Testis (tissue), 5 donors: ENCODE measurements around the gene DGCR6L. TPM values are rescaled to one million over a fixed set of nuclear protein-coding genes. Genes with fewer than 3 reads are reported as not detected.
"Not testable (repeated sequence)": the region's sequence is repeated elsewhere in the genome, so short reads cannot be mapped to it uniquely, and the experiment has no call there.

Experiments used
- DNase-seq: peaks from one replicate; pipeline ENCODE4 v3.0.0-alpha.2; 2019
- H3K27ac ChIP-seq, 2 donors: fragments of 200-600 bp; sonication (generic); one replicate each; pipeline ENCODE4 v1.5.1; 2019
- H3K27me3 ChIP-seq: fragments of 200-600 bp; sonication (generic); one replicate; pipeline ENCODE4 v1.5.1; 2019
- H3K36me3 ChIP-seq: fragments of 200-600 bp; sonication (generic); one replicate; pipeline ENCODE4 v1.5.1; 2017; ENCODE audit warnings: low read depth; ENCODE audit errors: missing control alignments
- H3K4me1 ChIP-seq: fragments of 200-600 bp; sonication (generic); one replicate; pipeline ENCODE4 v1.5.1; 2019
- H3K4me3 ChIP-seq, 2 donors: fragments of 200-600 bp; sonication (generic); one replicate each; pipeline ENCODE4 v1.5.1; 2017 to 2019
- H3K9me3 ChIP-seq: fragments of 200-600 bp; sonication (generic); one replicate; pipeline ENCODE4 v1.5.1; 2017
- CTCF ChIP-seq, 3 experiments: fragments of 450-650 bp in 2 of 3; fragments of 200-600 bp in 1 of 3; sonication (generic) in 1 of 3; IDR thresholded peaks; one replicate each; pipeline ENCODE4 v1.5.1; 2016 to 2019; ENCODE audit warnings: antibody characterized with exemption in 3 of 3, mild to moderate bottlenecking in 2 of 3, moderate library complexity in 1 of 3
- POLR2A ChIP-seq: fragments of 450-650 bp; IDR thresholded peaks from one replicate; pipeline ENCODE4 v1.6.1; 2017; ENCODE audit warnings: antibody characterized with exemption, mild to moderate bottlenecking, moderate library complexity
- WGBS, 2 donors: methylation state at CpG; one replicate each; pipeline ENCODE4 v1.1.5; 2018; 5-methylcytosine and 5-hydroxymethylcytosine counted together
- intact Hi-C: fragments of 100-400 bp; cut with DNase I; formaldehyde crosslinking; loops from one replicate; pipeline ENCODE4 v1.15.1; 2023; ENCODE audit warnings: low total_unique reads
- long read RNA-seq, 2 donors: transcript quantifications; one replicate each; lab custom pipeline, GENCODE V29; 2026
- polyA plus RNA-seq: library from polyadenylated mRNA; stranded (reverse); fragments of 350-450 nt; fragmentation: Illumina TruSeq; extraction: RNeasy Lipid Tissue Mini Kit (QIAGEN cat#74804); gene quantifications from one replicate; pipeline ENCODE4 v1.2.3, GENCODE V29; 2014; ENCODE audit warnings: low read depth, low replicate concordance; ENCODE audit not compliant: insufficient read depth
- total RNA-seq, 2 donors: library from RNA; depleted of rRNA; stranded (reverse); fragments of >200 nt; gene quantifications; one replicate each; pipeline ENCODE4 v1.2.3, GENCODE V29; 2016

Gene DGCR6L
- total RNA-seq (100 to 1,000 TPM; 152 to 257 TPM), polyA plus RNA-seq (171 TPM)
- long read RNA-seq, donor 1, transcript DGCR6L-201 (5 exons, 1,154 nt): major isoform, 50 of 57 reads
- long read RNA-seq, donor 1, partial matches to known transcripts: 5 of 57 reads
- long read RNA-seq, donor 1, other reads (novel, unspliced or antisense): 0 of 57 reads
- long read RNA-seq, donor 2, transcript DGCR6L-201 (5 exons, 1,154 nt): major isoform, 28 of 29 reads
- long read RNA-seq, donor 2, partial matches to known transcripts: 0 of 29 reads
- long read RNA-seq, donor 2, other reads (novel, unspliced or antisense): 0 of 29 reads

- no peaks in the 10 kb centered on the region for H3K9me3 ChIP-seq
- no peaks in the 10 kb centered on the region for H3K27me3 ChIP-seq
- TF ChIP-seq CTCF (IDR thresholded peaks at IDR 0.05) (no peak), POLR2A (peak; percentile 92)
- H3K36me3 ChIP-seq: no peaks in the 10 kb centered on the region
- intact Hi-C loops: no loop called here
- peaks cover 15% of the 10 kb centered on the region for H3K4me1 ChIP-seq
- H3K27ac ChIP-seq: peak within 1 kb of the TSS; percentile 73 to 84
- peak; percentile 96 for DNase-seq
- H3K4me3 ChIP-seq: peak within 1 kb of the TSS; percentile 84 to 93
- WGBS, 2 donors: 0 to 3% methylated on average over 7 to 90 of the region's 98 CpGs
Observed at GRCh38 chr22:20319745-20320658, at the start of gene DGCR6L. Gene DGCR6L, minus strand, starts transcription at chr22:20320060. Its CDS starts 72 bp downstream, at chr22:20319988.

- H3K4me3 ChIP-seq, H3K9me3 ChIP-seq, DNase-seq, intact Hi-C loops, H3K36me3 ChIP-seq, H3K27ac ChIP-seq, H3K27me3 ChIP-seq, H3K4me1 ChIP-seq: not testable (repeated sequence)
- 94 to 95% methylated on average over 8 to 9 of the region's 9 CpGs for WGBS, 2 donors
Observed at GRCh38 chr22:20368875-20369274, 49.0 kb upstream of the DGCR6L start.

GRCh38 chr22:20366841-20367240 is 47.0 kb upstream of the DGCR6L start:
- intact Hi-C loops, H3K9me3 ChIP-seq: not testable (repeated sequence)

GRCh38 chr22:20364335-20365260 is 44.7 kb upstream of the DGCR6L start:
- H3K27ac ChIP-seq, intact Hi-C loops, H3K4me3 ChIP-seq, H3K27me3 ChIP-seq, H3K4me1 ChIP-seq, H3K9me3 ChIP-seq, DNase-seq, H3K36me3 ChIP-seq: not testable (repeated sequence)
- 75 to 78% methylated on average over 10 to 11 of the region's 11 CpGs for WGBS, 2 donors

More at GRCh38 chr22:20366841-20367240, 47.0 kb upstream of the DGCR6L start:
- H3K4me3 ChIP-seq, H3K36me3 ChIP-seq, DNase-seq, H3K27me3 ChIP-seq, H3K4me1 ChIP-seq, H3K27ac ChIP-seq: not testable (repeated sequence)
- 83 to 100% methylated on average over 2 to 9 of the region's 9 CpGs for WGBS, 2 donors

- H3K9me3 ChIP-seq, H3K27ac ChIP-seq, H3K4me3 ChIP-seq, intact Hi-C loops, H3K36me3 ChIP-seq, H3K27me3 ChIP-seq, DNase-seq, H3K4me1 ChIP-seq: not testable (repeated sequence)
- WGBS, 2 donors: 89 to 91% methylated on average over 10 of the region's 10 CpGs
Observed at GRCh38 chr22:20362403-20362802, 42.5 kb upstream of the DGCR6L start.

- H3K9me3 ChIP-seq, intact Hi-C loops, H3K27me3 ChIP-seq, H3K27ac ChIP-seq, DNase-seq, H3K4me1 ChIP-seq, H3K36me3 ChIP-seq, H3K4me3 ChIP-seq: not testable (repeated sequence)
- 76 to 84% methylated on average over 42 to 54 of the region's 54 CpGs for WGBS, 2 donors
Observed at GRCh38 chr22:20361752-20362229, 41.9 kb upstream of the DGCR6L start.

- H3K27me3 ChIP-seq, H3K9me3 ChIP-seq, H3K4me3 ChIP-seq, H3K27ac ChIP-seq, DNase-seq, H3K4me1 ChIP-seq, H3K36me3 ChIP-seq, intact Hi-C loops: not testable (repeated sequence)
- 62 to 85% methylated on average over 80 to 130 of the region's 145 CpGs for WGBS, 2 donors
Observed at GRCh38 chr22:20360866-20361751, 41.2 kb upstream of the DGCR6L start.

- H3K27me3 ChIP-seq, DNase-seq, intact Hi-C loops, H3K36me3 ChIP-seq, H3K4me3 ChIP-seq, H3K4me1 ChIP-seq, H3K27ac ChIP-seq, H3K9me3 ChIP-seq: not testable (repeated sequence)
- 71 to 73% methylated on average over 48 to 60 of the region's 60 CpGs for WGBS, 2 donors
Observed at GRCh38 chr22:20360261-20360660, 40.4 kb upstream of the DGCR6L start.

- H3K36me3 ChIP-seq, H3K27ac ChIP-seq, H3K27me3 ChIP-seq, H3K9me3 ChIP-seq, DNase-seq, intact Hi-C loops, H3K4me1 ChIP-seq, H3K4me3 ChIP-seq: not testable (repeated sequence)
- WGBS, 2 donors: 83 to 90% methylated on average over 5 to 50 of the region's 103 CpGs
Observed at GRCh38 chr22:20358503-20359239, 38.8 kb upstream of the DGCR6L start.
